Upper lobe of right lung (tissue), 1 donor: Measurements from ENCODE around the gene TRPM5. TPM values are rescaled to one million over a fixed set of nuclear protein-coding genes. Genes with fewer than 3 reads are reported as not detected.

ENCODE experiments used
- ATAC-seq: fragments of 200-7000 bp; cut with Tn5 transposase; one replicate; pipeline ENCODE4 v1.9.1; 2020; ENCODE audit warnings: mild to moderate bottlenecking, moderate library complexity
- DNase-seq: peaks from one replicate; pipeline ENCODE4 v3.0.0-alpha.2; 2020
- H3K27ac ChIP-seq: fragments of 200-600 bp; one replicate; pipeline ENCODE4 v1.8.0; 2022
- H3K27me3 ChIP-seq: fragments of 200-600 bp; one replicate; pipeline ENCODE4 v1.8.0; 2022; ENCODE audit warnings: mild to moderate bottlenecking
- H3K36me3 ChIP-seq: fragments of 200-600 bp; one replicate; pipeline ENCODE4 v1.8.0; 2022
- H3K4me1 ChIP-seq: fragments of 200-600 bp; one replicate; pipeline ENCODE4 v1.8.0; 2022
- H3K4me3 ChIP-seq: fragments of 200-600 bp; one replicate; pipeline ENCODE4 v1.8.0; 2022; ENCODE audit warnings: mild to moderate bottlenecking
- H3K9me3 ChIP-seq: fragments of 200-600 bp; one replicate; pipeline ENCODE4 v1.8.0; 2022
- CTCF ChIP-seq: fragments of 200-600 bp; IDR thresholded peaks from one replicate; pipeline ENCODE4 v1.8.0; 2022; ENCODE audit warnings: antibody characterized with exemption
- intact Hi-C: fragments of 100-400 bp; cut with DNase I; formaldehyde crosslinking; loops from one replicate; pipeline ENCODE4 v1.11.0; 2022
- total RNA-seq: library from RNA; stranded (reverse); fragmentation: NEBNext Ultra II Directional; extraction: Animal tissue kit (Norgen Biotek cat#: 25700); gene quantifications from one replicate; pipeline ENCODE4 v1.2.1, GENCODE V29; 2021
- donor health status: DM: no; HTN: yes; CAD: no; lungs with severe emphysema.

TRPM5 gene
- total RNA-seq, 1 donor from 2014 or later, result not detected

- peaks cover 5% of the 10 kb centered on the region for H3K27me3 ChIP-seq
- H3K9me3 ChIP-seq, result no peaks in the 10 kb centered on the region
- H3K36me3 ChIP-seq, result no peaks in the 10 kb centered on the region
- DNase-seq (no peak), ATAC-seq (no peak)
- H3K4me1 ChIP-seq, result no peaks in the 10 kb centered on the region
- intact Hi-C loops, result no loop called here
- no peak for TF ChIP-seq CTCF
- H3K4me3 ChIP-seq, result no peak overlapping the region
- no peak overlapping the region for H3K27ac ChIP-seq
Measured at GRCh38 chr11:2410616-2411015, 33.7 kb downstream of the TRPM5 start.

GRCh38 chr11:2409611-2410468 is 34.5 kb downstream of the TRPM5 start:
- intact Hi-C loops, result no loop called here
- H3K9me3 ChIP-seq, result no peaks in the 10 kb centered on the region
- peaks cover 5% of the 10 kb centered on the region for H3K27me3 ChIP-seq
- no peak overlapping the region for H3K4me3 ChIP-seq
- no peaks in the 10 kb centered on the region for H3K4me1 ChIP-seq
- no peaks in the 10 kb centered on the region for H3K36me3 ChIP-seq
- ATAC-seq (no peak), DNase-seq (no peak)
- TF ChIP-seq CTCF, result no peak
- H3K27ac ChIP-seq, result no peak overlapping the region

GRCh38 chr11:2409126-2409525 is 35.2 kb downstream of the TRPM5 start:
- no peak for DNase-seq

GRCh38 chr11:2408671-2409070 is 35.6 kb downstream of the TRPM5 start:
- peaks cover 5% of the 10 kb centered on the region for H3K27me3 ChIP-seq
- intact Hi-C loops, result no loop called here
- H3K9me3 ChIP-seq, result no peaks in the 10 kb centered on the region
- TF ChIP-seq CTCF, result no peak
- H3K27ac ChIP-seq, result no peak overlapping the region
- peaks cover 1% of the 10 kb centered on the region for H3K36me3 ChIP-seq
- ATAC-seq, result no peak
- H3K4me1 ChIP-seq, result no peaks in the 10 kb centered on the region
- DNase-seq, result no peak
- H3K4me3 ChIP-seq, result no peak overlapping the region

More at GRCh38 chr11:2409126-2409525, 35.2 kb downstream of the TRPM5 start:
- no peak for TF ChIP-seq CTCF
- no peaks in the 10 kb centered on the region for H3K36me3 ChIP-seq
- peaks cover 5% of the 10 kb centered on the region for H3K27me3 ChIP-seq
- intact Hi-C loops, result no loop called here
- no peaks in the 10 kb centered on the region for H3K9me3 ChIP-seq
- H3K4me1 ChIP-seq, result no peaks in the 10 kb centered on the region
- ATAC-seq, result no peak
- H3K4me3 ChIP-seq, result no peak overlapping the region
- no peak overlapping the region for H3K27ac ChIP-seq

GRCh38 chr11:2406878-2407410 is 37.4 kb downstream of the TRPM5 start:
- ATAC-seq, result no peak
- intact Hi-C loops, result no loop called here
- no peak for TF ChIP-seq CTCF
- Histone ChIP-seq H3K27ac (no peak overlapping the region), H3K4me3 (no peak overlapping the region), H3K27me3 (peaks cover 5% of the 10 kb centered on the region), H3K36me3 (peaks cover 16% of the 10 kb centered on the region), H3K9me3 (no peaks in the 10 kb centered on the region), H3K4me1 (peaks cover 3% of the 10 kb centered on the region)
- DNase-seq, result no peak
